Measurements from ENCODE around the gene ZNF155.

Gene ZNF155

DNA sequence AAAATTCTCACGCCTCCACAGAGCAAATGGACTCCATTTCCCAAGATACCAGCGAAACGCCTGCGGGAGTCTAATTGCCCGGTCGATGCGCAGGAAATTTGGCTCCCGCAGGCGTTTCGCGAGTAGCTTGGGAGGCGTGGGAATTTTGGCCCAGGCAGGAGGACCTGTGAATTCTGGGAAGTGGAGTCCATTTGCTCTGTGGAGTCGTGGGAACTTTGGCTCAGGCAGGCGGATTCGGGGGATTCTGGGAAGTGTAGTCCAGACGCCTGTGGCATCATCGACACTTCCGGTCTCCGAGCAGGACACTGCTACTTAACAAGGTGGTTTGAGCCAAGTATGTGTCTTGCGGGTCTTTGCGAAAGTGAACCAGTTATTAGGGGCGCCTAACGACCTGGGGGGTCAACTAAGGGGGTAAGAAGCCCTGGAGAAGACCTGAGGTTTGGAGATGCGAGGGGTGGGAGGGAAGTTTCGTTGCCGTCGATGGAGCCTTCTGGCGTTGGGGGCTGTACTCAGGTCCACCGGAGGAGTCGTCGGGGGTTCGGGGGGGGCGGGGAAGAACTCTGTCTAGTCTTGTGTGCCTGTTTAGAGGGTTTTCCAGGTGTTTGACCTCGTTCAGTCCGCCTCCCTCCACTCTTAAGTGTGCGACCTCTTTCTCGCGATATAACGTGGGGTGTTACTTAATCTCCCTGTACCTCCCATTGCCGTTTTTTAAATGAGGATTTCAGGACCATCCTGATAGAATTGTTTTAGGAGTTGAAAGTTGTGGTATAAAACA, at the start of gene ZNF155 (continued):
- TF ChIP-seq, protein P1, sequence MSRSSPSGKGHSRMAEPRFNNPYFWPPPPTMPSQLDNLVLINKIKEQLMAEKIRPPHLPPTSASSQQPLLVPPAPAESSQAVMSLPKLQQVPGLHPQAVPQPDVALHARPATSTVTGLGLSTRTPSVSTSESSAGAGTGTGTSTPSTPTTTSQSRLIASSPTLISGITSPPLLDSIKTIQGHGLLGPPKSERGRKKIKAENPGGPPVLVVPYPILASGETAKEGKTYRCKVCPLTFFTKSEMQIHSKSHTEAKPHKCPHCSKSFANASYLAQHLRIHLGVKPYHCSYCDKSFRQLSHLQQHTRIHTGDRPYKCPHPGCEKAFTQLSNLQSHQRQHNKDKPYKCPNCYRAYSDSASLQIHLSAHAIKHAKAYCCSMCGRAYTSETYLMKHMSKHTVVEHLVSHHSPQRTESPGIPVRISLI (tag by site-specific recombination; IDR thresholded peaks at IDR 0.05), result no peak
- no peak for TF ChIP-seq ZNF433 (tag by site-specific recombination; IDR thresholded peaks at IDR 0.05; ENCODE audit: low read depth)
- TF ChIP-seq ZNF692 (tag by site-specific recombination; IDR thresholded peaks at IDR 0.05), result peak; percentile 66
- 0 out of 2 replicates have a peak, but pooled peaks have one; percentile 56 for TF ChIP-seq KLF10 (tag by site-specific recombination; IDR thresholded peaks at IDR 0.05)
- no peak for TF ChIP-seq ZNF292 (tag by site-specific recombination; IDR thresholded peaks at IDR 0.05; ENCODE audit: borderline replicate concordance, low read depth)
- 0 out of 2 replicates have a peak, but pooled peaks have one; percentile 48 for TF ChIP-seq ZNF37A (tag by site-specific recombination; IDR thresholded peaks at IDR 0.05)
- peak; percentile 88 for TF ChIP-seq ZNF548 (tag by site-specific recombination; IDR thresholded peaks at IDR 0.05)
- peak; percentile 73; the same call in 1 of the 2 replicates for TF ChIP-seq ZBTB6 (tag by site-specific recombination; IDR thresholded peaks at IDR 0.05)
- TF ChIP-seq ZNF221 (tag by site-specific recombination; IDR thresholded peaks at IDR 0.05; ENCODE audit: borderline replicate concordance), result 0 out of 2 replicates have a peak, but pooled peaks have one; percentile 6
- TF ChIP-seq, protein P2, sequence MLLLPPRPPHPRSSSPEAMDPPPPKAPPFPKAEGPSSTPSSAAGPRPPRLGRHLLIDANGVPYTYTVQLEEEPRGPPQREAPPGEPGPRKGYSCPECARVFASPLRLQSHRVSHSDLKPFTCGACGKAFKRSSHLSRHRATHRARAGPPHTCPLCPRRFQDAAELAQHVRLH (tag by site-specific recombination; IDR thresholded peaks at IDR 0.05), result peak; percentile 92
- no peak for TF ChIP-seq ZNF16 (tag by site-specific recombination; IDR thresholded peaks at IDR 0.05; ENCODE audit: low read depth)
- peak; percentile 96 for TF ChIP-seq SP3 (tag by site-specific recombination; IDR thresholded peaks at IDR 0.05)
- peak; percentile 58 for TF ChIP-seq ZSCAN30 (tag by site-specific recombination; IDR thresholded peaks at IDR 0.05)
- TF ChIP-seq ZNF664 (tag by site-specific recombination; IDR thresholded peaks at IDR 0.05), result 0 out of 2 replicates have a peak, but pooled peaks have one; percentile 6
- TF ChIP-seq ZBTB21 (tag by site-specific recombination; IDR thresholded peaks at IDR 0.05), result peak; percentile 73
- no peak for TF ChIP-seq RBAK (tag by site-specific recombination; IDR thresholded peaks at IDR 0.05)
- TF ChIP-seq WT1 (tag by site-specific recombination; IDR thresholded peaks at IDR 0.05), result peak; percentile 28; the same call in 1 of the 2 replicates
- peak; percentile 61; the same call in 1 of the 2 replicates for TF ChIP-seq ZNF324 (tag by site-specific recombination; IDR thresholded peaks at IDR 0.05)
- peak; percentile 70; the same call in 1 of the 2 replicates for TF ChIP-seq ZNF639 (tag by site-specific recombination; IDR thresholded peaks at IDR 0.05)
- no peak; the same call in none of the 2 replicates for TF ChIP-seq KLF16 (tag by site-specific recombination; IDR thresholded peaks at IDR 0.05)
- TF ChIP-seq ZBTB1 (tag by site-specific recombination; IDR thresholded peaks at IDR 0.05), result no peak
- peak; percentile 86 for TF ChIP-seq ZBTB10 (tag by site-specific recombination; IDR thresholded peaks at IDR 0.05)
- peak; percentile 79 for TF ChIP-seq ZBTB44 (tag by site-specific recombination; IDR thresholded peaks at IDR 0.05)
- peak; percentile 88 for TF ChIP-seq EGR2 (tag by site-specific recombination; IDR thresholded peaks at IDR 0.05; ENCODE audit: low read depth)
- no peak for TF ChIP-seq ZNF571 (tag by site-specific recombination; IDR thresholded peaks at IDR 0.05)
- TF ChIP-seq, protein P3, sequence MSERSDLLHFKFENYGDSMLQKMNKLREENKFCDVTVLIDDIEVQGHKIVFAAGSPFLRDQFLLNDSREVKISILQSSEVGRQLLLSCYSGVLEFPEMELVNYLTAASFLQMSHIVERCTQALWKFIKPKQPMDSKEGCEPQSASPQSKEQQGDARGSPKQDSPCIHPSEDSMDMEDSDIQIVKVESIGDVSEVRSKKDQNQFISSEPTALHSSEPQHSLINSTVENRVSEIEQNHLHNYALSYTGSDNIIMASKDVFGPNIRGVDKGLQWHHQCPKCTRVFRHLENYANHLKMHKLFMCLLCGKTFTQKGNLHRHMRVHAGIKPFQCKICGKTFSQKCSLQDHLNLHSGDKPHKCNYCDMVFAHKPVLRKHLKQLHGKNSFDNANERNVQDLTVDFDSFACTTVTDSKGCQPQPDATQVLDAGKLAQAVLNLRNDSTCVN (tag by site-specific recombination; optimal IDR thresholded peaks at IDR 0.05), result peak; percentile 30
- TF ChIP-seq ZNF391 (tag by site-specific recombination; IDR thresholded peaks at IDR 0.05; ENCODE audit: borderline replicate concordance, low read depth), result 0 out of 2 replicates have a peak, but pooled peaks have one; percentile 35
